Transverse colon (tissue), 4 donors: Measurements from ENCODE around the gene S100PBP. TPM values are rescaled to one million over a fixed set of nuclear protein-coding genes. Genes with fewer than 3 reads are reported as not detected.

Experiments
- DNase-seq: peaks from one replicate; pipeline ENCODE4 v3.0.0-alpha.2; 2019
- H3K27ac ChIP-seq, 4 donors: fragments of 200-600 bp; sonication (generic); 2 replicates each; pipeline ENCODE4 v1.5.1; 2016 to 2018; ENCODE audit warnings: inconsistent platforms in 4 of 4
- H3K27me3 ChIP-seq: fragments of 200-600 bp; sonication (generic); 2 replicates; pipeline ENCODE4 v1.5.1; 2017; ENCODE audit warnings: inconsistent platforms
- H3K36me3 ChIP-seq, 4 donors: fragments of 200-600 bp; sonication (generic); 2 replicates each; pipeline ENCODE4 v1.5.1; 2017 to 2019; ENCODE audit warnings: inconsistent platforms in 4 of 4
- H3K4me1 ChIP-seq, 4 donors: fragments of 200-600 bp; sonication (generic); 2 replicates each; pipeline ENCODE4 v1.5.1; 2017 to 2020; ENCODE audit warnings: inconsistent platforms in 4 of 4
- H3K4me3 ChIP-seq, 4 donors: fragments of 200-600 bp; sonication (generic); 1 replicate in 1 of 4; 2 replicates in 3 of 4; pipeline versions ENCODE4 v1.5.1 to v1.6.1; 2017 to 2019; ENCODE audit warnings: inconsistent platforms in 4 of 4
- H3K9me3 ChIP-seq, 2 donors: fragments of 200-600 bp; sonication (generic); 2 replicates each; pipeline ENCODE4 v1.5.1; 2017 to 2019; ENCODE audit warnings: inconsistent platforms in 2 of 2
- CTCF ChIP-seq, 5 experiments: fragments of 200-600 bp in 3 of 5; fragments of 450-650 bp in 2 of 5; sonication (generic) in 3 of 5; IDR thresholded peaks; 1 replicate in 2 of 5; 2 replicates in 3 of 5; pipeline ENCODE4 v1.5.1; 2016 to 2017; ENCODE audit warnings: antibody characterized with exemption in 5 of 5, inconsistent platforms in 3 of 5, mild to moderate bottlenecking in 2 of 5, moderate library complexity in 1 of 5
- EP300 ChIP-seq: sonication (generic); formaldehyde crosslinking; IDR thresholded peaks from one replicate; pipeline ENCODE4 v1.6.1; 2017; ENCODE audit warnings: antibody characterized with exemption, low read depth
- POLR2A ChIP-seq: fragments of 450-650 bp; IDR thresholded peaks from one replicate; pipeline ENCODE4 v1.6.1; 2016; ENCODE audit warnings: antibody characterized with exemption, mild to moderate bottlenecking, moderate library complexity
- POLR2AphosphoS5 ChIP-seq, 3 donors: sonication (generic); formaldehyde crosslinking; IDR thresholded peaks; one replicate each; pipeline ENCODE4 v1.6.1; 2016; ENCODE audit warnings: antibody characterized with exemption in 3 of 3
- WGBS, 2 donors: methylation state at CpG; one replicate each; pipeline ENCODE4 v1.1.5; 2018; ENCODE audit warnings: low coverage in 1 of 2; 5-methylcytosine and 5-hydroxymethylcytosine counted together
- in situ Hi-C, 4 donors: fragments of 200-750 bp; cut with MboI; loops; one replicate each; pipeline versions ENCODE4 v1.15.0 to v1.15.1; 2017; ENCODE audit warnings: low sequenced_read_pairs in 3 of 4, low pct_ligation_motif_present in 1 of 4, low pct_unique_long_range_greater_than_20kb in 1 of 4
- intact Hi-C: fragments of 100-400 bp; cut with DNase I; formaldehyde crosslinking; loops from one replicate; pipeline ENCODE4 v1.15.1; 2023; ENCODE audit warnings: low total_unique reads
- total RNA-seq, 4 donors: library from RNA; depleted of rRNA; stranded (reverse); fragments of >200 nt; gene quantifications; one replicate each; pipeline ENCODE4 v1.1.0, GENCODE V29; 2016

Gene S100PBP
- total RNA-seq, 4 donors from 2014 or later = 26.2 to 257 (median 40.7) TPM

- intact Hi-C loops = no loop called here
- H3K9me3 ChIP-seq = no peaks in the 10 kb centered on the region
- TF ChIP-seq POLR2A = no peak
- TF ChIP-seq POLR2AphosphoS5 (IDR thresholded peaks at IDR 0.05) = no peak
- TF ChIP-seq CTCF (IDR thresholded peaks at IDR 0.05) = no peak
- TF ChIP-seq EP300 = no peak
- DNase-seq = no peak
- peaks cover 32% of the 10 kb centered on the region for H3K27me3 ChIP-seq
- peaks cover 0 to 9% (median 5%) of the 10 kb centered on the region in 4 donors for H3K4me1 ChIP-seq
- no peaks in the 10 kb centered on the region for H3K36me3 ChIP-seq
- no peak overlapping the region for H3K27ac ChIP-seq
- WGBS, 2 donors = 56 to 79% methylated on average over 2 to 5 of the region's 5 CpGs
- in situ Hi-C loops = no loop called here
- H3K4me3 ChIP-seq = no peak overlapping the region
Measured at GRCh38 chr1:32881291-32881690, 63.8 kb downstream of the S100PBP start.

GRCh38 chr1:32881871-32882850 is 64.7 kb downstream of the S100PBP start:
- peaks cover 0 to 12% (median 8%) of the 10 kb centered on the region in 4 donors for H3K4me1 ChIP-seq
- H3K27ac ChIP-seq = no peak overlapping the region
- intact Hi-C loops = no loop called here
- in situ Hi-C loops = no loop called here
- no peaks in the 10 kb centered on the region for H3K9me3 ChIP-seq
- H3K4me3 ChIP-seq = no peak overlapping the region
- DNase-seq = no peak
- H3K36me3 ChIP-seq = no peaks in the 10 kb centered on the region
- whole genome bisulfite sequencing, 2 donors = 27 to 54% methylated on average over 2 to 21 of the region's 22 CpGs
- TF ChIP-seq EP300 = no peak
- TF ChIP-seq POLR2AphosphoS5 (IDR thresholded peaks at IDR 0.05) = no peak
- TF ChIP-seq CTCF (IDR thresholded peaks at IDR 0.05) = no peak
- no peak for TF ChIP-seq POLR2A
- peaks cover 41% of the 10 kb centered on the region for H3K27me3 ChIP-seq

- TF ChIP-seq EP300 (no peak), POLR2A (no peak), CTCF (IDR thresholded peaks at IDR 0.05) (no peak), POLR2AphosphoS5 (IDR thresholded peaks at IDR 0.05) (no peak)
- Histone ChIP-seq H3K27me3 (peaks cover 53% of the 10 kb centered on the region), H3K9me3 (no peaks in the 10 kb centered on the region), H3K4me1 (peaks cover 0 to 12% (median 6%) of the 10 kb centered on the region in 4 donors), H3K27ac (no peak overlapping the region), H3K4me3 (no peak overlapping the region), H3K36me3 (no peaks in the 10 kb centered on the region)
- WGBS, 2 donors = 68 to 96% methylated on average over 3 to 7 of the region's 7 CpGs
- in situ Hi-C loops (no loop called here), intact Hi-C loops (no loop called here)
- no peak for DNase-seq
Measured at GRCh38 chr1:32883338-32884031, 66.0 kb downstream of the S100PBP start.

GRCh38 chr1:32884032-32884372 is 66.5 kb downstream of the S100PBP start:
- no peak for TF ChIP-seq POLR2A
- H3K27me3 ChIP-seq = peaks cover 53% of the 10 kb centered on the region
- peaks cover 0 to 12% (median 6%) of the 10 kb centered on the region in 4 donors for H3K4me1 ChIP-seq
- WGBS, 2 donors = 57% methylated on average over 4 of the region's 4 CpGs; no CpG with 5 or more reads in 1 of the 2 donors
- in situ Hi-C loops (no loop called here), intact Hi-C loops (no loop called here)
- H3K4me3 ChIP-seq = no peak overlapping the region
- H3K9me3 ChIP-seq = no peaks in the 10 kb centered on the region
- no peak overlapping the region for H3K27ac ChIP-seq
- DNase-seq = no peak
- H3K36me3 ChIP-seq = no peaks in the 10 kb centered on the region
